Tibial artery (tissue), 4 donors: ENCODE measurements around the gene A3GALT2.

Experiments used
- DNase-seq, 2 donors: peaks; one replicate each; pipeline ENCODE4 v3.0.0-alpha.2; 2019
- H3K27ac ChIP-seq, 2 donors: fragments of 200-600 bp; sonication (generic) in 1 of 2; 1 replicate in 1 of 2; 2 replicates in 1 of 2; pipeline ENCODE4 v1.5.1; 2018 to 2019; ENCODE audit warnings: mild to moderate bottlenecking in 1 of 2
- H3K27me3 ChIP-seq, 2 donors: fragments of 200-600 bp; sonication (generic) in 1 of 2; one replicate each; pipeline versions ENCODE4 v1.5.1 to v1.6.0; 2016 to 2019
- H3K36me3 ChIP-seq, 3 donors: fragments of 200-600 bp; sonication (generic) in 2 of 3; one replicate each; pipeline ENCODE4 v1.5.1; 2016 to 2019; ENCODE audit warnings: mild to moderate bottlenecking in 2 of 3
- H3K4me1 ChIP-seq, 4 donors: fragments of 200-600 bp; sonication (generic) in 2 of 4; 1 replicate in 3 of 4; 2 replicates in 1 of 4; pipeline ENCODE4 v1.5.1; 2016 to 2019
- H3K4me3 ChIP-seq, 2 donors: fragments of 200-600 bp; sonication (generic) in 1 of 2; 1 replicate in 1 of 2; 2 replicates in 1 of 2; pipeline ENCODE4 v1.5.1; 2018 to 2019; ENCODE audit warnings: mild to moderate bottlenecking in 2 of 2
- H3K9me3 ChIP-seq, 3 donors: fragments of 200-600 bp; sonication (generic) in 1 of 3; one replicate each; pipeline ENCODE4 v1.5.1; 2016 to 2019
- CTCF ChIP-seq, 2 experiments: fragments of 200-600 bp in 1 of 2; fragments of 450-650 bp in 1 of 2; IDR thresholded peaks; one replicate each; pipeline ENCODE4 v1.5.1; 2017 to 2019; ENCODE audit warnings: antibody characterized with exemption in 2 of 2, mild to moderate bottlenecking in 1 of 2, moderate library complexity in 1 of 2
- intact Hi-C: fragments of 100-400 bp; cut with DNase I; formaldehyde crosslinking; loops from one replicate; pipeline ENCODE4 v1.15.0; 2023; ENCODE audit warnings: low total_unique reads

The A3GALT2 gene

GRCh38 chr1:33298623-33299277, 22.1 kb downstream of the A3GALT2 start:
- Histone ChIP-seq H3K4me1 (peaks cover 0 to 32% (median 18%) of the 10 kb centered on the region in 4 donors), H3K36me3 (peaks cover 18 to 67% (median 46%) of the 10 kb centered on the region in 3 donors), H3K4me3 (no peak overlapping the region), H3K9me3 (no peaks in the 10 kb centered on the region), H3K27me3 (no peaks in the 10 kb centered on the region), H3K27ac (peak overlapping the region; percentile 35 to 48)
- intact Hi-C loops, result loop anchor here (5.0 kb wide), 2 partner anchors 36 to 169 kb away; no protein-coding TSS in a partner anchor
- TF ChIP-seq CTCF (IDR thresholded peaks at IDR 0.05), result peak; percentile 84 to 90
- peak; percentile 74 to 83 for DNase-seq

GRCh38 chr1:33297911-33298622, 22.8 kb downstream of the A3GALT2 start:
- Histone ChIP-seq H3K27ac (peak overlapping the region; percentile 35 to 48), H3K36me3 (peaks cover 18 to 66% (median 48%) of the 10 kb centered on the region in 3 donors), H3K27me3 (no peaks in the 10 kb centered on the region), H3K4me1 (peaks cover 0 to 37% (median 19%) of the 10 kb centered on the region in 4 donors), H3K4me3 (no peak overlapping the region), H3K9me3 (no peaks in the 10 kb centered on the region)
- DNase-seq, result peak; percentile 5 to 41
- intact Hi-C loops, result loop anchor here (5.0 kb wide), 2 partner anchors 36 to 169 kb away; no protein-coding TSS in a partner anchor
- no peak for TF ChIP-seq CTCF (IDR thresholded peaks at IDR 0.05)

- intact Hi-C loops, result loop anchor here (1.0 to 5.0 kb wide), 3 partner anchors 35 to 170 kb away; no protein-coding TSS in a partner anchor
- H3K27me3 ChIP-seq, result no peaks in the 10 kb centered on the region
- H3K9me3 ChIP-seq, result no peaks in the 10 kb centered on the region
- no peak for TF ChIP-seq CTCF (IDR thresholded peaks at IDR 0.05)
- H3K4me1 ChIP-seq, result peaks cover 0 to 44% (median 19%) of the 10 kb centered on the region in 4 donors
- H3K4me3 ChIP-seq, result no peak overlapping the region
- DNase-seq, result peak; percentile 15 to 42
- peaks cover 13 to 70% (median 48%) of the 10 kb centered on the region in 3 donors for H3K36me3 ChIP-seq
- H3K27ac ChIP-seq, result no peak overlapping the region
Measured at GRCh38 chr1:33296824-33297223, 24.1 kb downstream of the A3GALT2 start.

GRCh38 chr1:33296082-33296458, 24.8 kb downstream of the A3GALT2 start:
- Histone ChIP-seq H3K27ac (peak overlapping the region; percentile 19 to 63), H3K4me3 (no peak overlapping the region), H3K9me3 (no peaks in the 10 kb centered on the region), H3K4me1 (peaks cover 0 to 41% (median 18%) of the 10 kb centered on the region in 4 donors), H3K27me3 (no peaks in the 10 kb centered on the region), H3K36me3 (peaks cover 13 to 70% (median 48%) of the 10 kb centered on the region in 3 donors)
- intact Hi-C loops, result loop anchor here (1.0 to 5.0 kb wide), 3 partner anchors 34 to 171 kb away; no protein-coding TSS in a partner anchor
- DNase-seq, result peak in 1 of 2 donors; percentile 71
- TF ChIP-seq CTCF (IDR thresholded peaks at IDR 0.05), result no peak

GRCh38 chr1:33295450-33296081, 25.3 kb downstream of the A3GALT2 start:
- Histone ChIP-seq H3K4me1 (peaks cover 0 to 36% (median 13%) of the 10 kb centered on the region in 4 donors), H3K27ac (peak overlapping the region; percentile 19 to 63), H3K9me3 (no peaks in the 10 kb centered on the region), H3K36me3 (peaks cover 13 to 70% (median 48%) of the 10 kb centered on the region in 3 donors), H3K27me3 (no peaks in the 10 kb centered on the region), H3K4me3 (no peak overlapping the region)
- DNase-seq, result peak; percentile 84 to 92
- intact Hi-C loops, result loop anchor here (1.0 to 5.0 kb wide), 3 partner anchors 33 to 172 kb away; no protein-coding TSS in a partner anchor
- TF ChIP-seq CTCF (IDR thresholded peaks at IDR 0.05), result peak; percentile 98
